ENCODE data around the gene IL37. TPM values are rescaled to one million over a fixed set of nuclear protein-coding genes. Genes with fewer than 3 reads are reported as not detected.

Gene IL37
- total RNA-seq, 2 donors from 2014 or later: not detected

DNA sequence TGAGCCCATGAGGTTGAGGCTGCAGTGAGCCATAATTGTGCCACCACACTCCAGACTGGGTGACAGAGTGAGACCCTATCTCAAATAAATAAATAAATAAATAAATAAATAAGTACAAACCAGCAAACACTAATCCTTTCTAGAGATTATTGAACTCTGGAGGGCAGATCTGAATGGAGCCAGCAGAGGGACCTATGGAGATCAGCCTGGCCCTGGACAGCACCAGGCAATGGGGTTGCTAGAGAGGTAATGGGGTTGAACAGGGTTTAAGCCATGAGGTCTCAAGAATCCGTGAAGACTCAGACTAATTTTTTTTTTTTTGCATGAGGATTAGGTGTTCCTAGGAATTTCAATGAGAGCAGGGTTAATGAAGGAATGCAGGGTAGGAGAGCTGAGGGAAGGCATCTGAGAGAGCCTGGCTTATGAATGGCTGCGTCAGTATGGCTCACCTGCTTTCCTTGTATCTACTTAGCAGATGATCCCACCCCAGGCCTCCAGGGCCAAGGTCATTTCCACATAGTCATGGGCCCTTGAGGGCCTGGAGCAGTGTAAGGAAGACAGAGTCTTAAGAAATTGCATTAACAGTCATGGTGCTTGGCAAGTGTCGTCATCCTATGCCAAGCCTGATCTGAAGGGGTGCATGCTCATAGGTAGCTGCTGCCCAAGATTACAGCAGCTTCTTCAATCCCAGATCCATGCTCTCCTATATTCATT, 34.6 kb upstream of the IL37 start:
- no peaks in the 10 kb centered on the region for H3K36me3 ChIP-seq (ENCODE audit: control insufficient read depth, insufficient read depth, low read length)
- H3K27me3 ChIP-seq (ENCODE audit: control insufficient read depth, insufficient read depth, low read length, poor library complexity, severe bottlenecking): no peaks in the 10 kb centered on the region
- no peaks in the 10 kb centered on the region for H3K36me3 Mint-ChIP-seq (ENCODE audit: low read depth)
- H3K27ac ChIP-seq (ENCODE audit: low read depth, low read length): no peak overlapping the region
- TF ChIP-seq, protein P1, sequence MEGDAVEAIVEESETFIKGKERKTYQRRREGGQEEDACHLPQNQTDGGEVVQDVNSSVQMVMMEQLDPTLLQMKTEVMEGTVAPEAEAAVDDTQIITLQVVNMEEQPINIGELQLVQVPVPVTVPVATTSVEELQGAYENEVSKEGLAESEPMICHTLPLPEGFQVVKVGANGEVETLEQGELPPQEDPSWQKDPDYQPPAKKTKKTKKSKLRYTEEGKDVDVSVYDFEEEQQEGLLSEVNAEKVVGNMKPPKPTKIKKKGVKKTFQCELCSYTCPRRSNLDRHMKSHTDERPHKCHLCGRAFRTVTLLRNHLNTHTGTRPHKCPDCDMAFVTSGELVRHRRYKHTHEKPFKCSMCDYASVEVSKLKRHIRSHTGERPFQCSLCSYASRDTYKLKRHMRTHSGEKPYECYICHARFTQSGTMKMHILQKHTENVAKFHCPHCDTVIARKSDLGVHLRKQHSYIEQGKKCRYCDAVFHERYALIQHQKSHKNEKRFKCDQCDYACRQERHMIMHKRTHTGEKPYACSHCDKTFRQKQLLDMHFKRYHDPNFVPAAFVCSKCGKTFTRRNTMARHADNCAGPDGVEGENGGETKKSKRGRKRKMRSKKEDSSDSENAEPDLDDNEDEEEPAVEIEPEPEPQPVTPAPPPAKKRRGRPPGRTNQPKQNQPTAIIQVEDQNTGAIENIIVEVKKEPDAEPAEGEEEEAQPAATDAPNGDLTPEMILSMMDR (conservative IDR thresholded peaks at IDR 0.05): peak; percentile 54
- H3K9me3 ChIP-seq (ENCODE audit: control insufficient read depth, low read length): no peaks in the 10 kb centered on the region
- no peak for DNase-seq
- no peak overlapping the region for H3K27ac Mint-ChIP-seq
- peaks cover 13% of the 10 kb centered on the region for H3K4me1 Mint-ChIP-seq
- H3K9ac ChIP-seq (ENCODE audit: extremely low read depth, low read length, poor library complexity, severe bottlenecking): no peak overlapping the region
- H3K4me1 ChIP-seq (ENCODE audit: control insufficient read depth, insufficient read depth, low read length): no peaks in the 10 kb centered on the region
- WGBS, 2 experiments (ENCODE audit: insufficient coverage in 1 of 2, insufficient read length in 1 of 2): 93% methylated on average over 3 of the region's 3 CpGs
- H3K4me3 Mint-ChIP-seq: no peak overlapping the region
- no peaks in the 10 kb centered on the region for H3K9me3 Mint-ChIP-seq
- H3K27me3 Mint-ChIP-seq (ENCODE audit: insufficient read depth): peaks cover 3% of the 10 kb centered on the region
- no peak overlapping the region for H3K4me3 ChIP-seq (ENCODE audit: low read length)

- Mint-ChIP-seq H3K4me3 (no peak overlapping the region), H3K36me3 (ENCODE audit: low read depth) (no peaks in the 10 kb centered on the region), H3K9me3 (no peaks in the 10 kb centered on the region), H3K27ac (no peak overlapping the region), H3K4me1 (peaks cover 14% of the 10 kb centered on the region), H3K27me3 (ENCODE audit: insufficient read depth) (peaks cover 3% of the 10 kb centered on the region)
- Histone ChIP-seq H3K9me3 (ENCODE audit: control insufficient read depth, low read length) (no peaks in the 10 kb centered on the region), H3K36me3 (ENCODE audit: control insufficient read depth, insufficient read depth, low read length) (no peaks in the 10 kb centered on the region), H3K27me3 (ENCODE audit: control insufficient read depth, insufficient read depth, low read length, poor library complexity, severe bottlenecking) (no peaks in the 10 kb centered on the region), H3K9ac (ENCODE audit: extremely low read depth, low read length, poor library complexity, severe bottlenecking) (no peak overlapping the region), H3K4me3 (ENCODE audit: low read length) (no peak overlapping the region), H3K4me1 (ENCODE audit: control insufficient read depth, insufficient read depth, low read length) (no peaks in the 10 kb centered on the region), H3K27ac (ENCODE audit: low read depth, low read length) (no peak overlapping the region)
- TF ChIP-seq, protein P1 (conservative IDR thresholded peaks at IDR 0.05): no peak
- WGBS, 2 experiments (ENCODE audit: insufficient coverage in 1 of 2, insufficient read length in 1 of 2): 77 to 89% methylated on average over 3 to 4 of the region's 4 CpGs
- no peak for DNase-seq
Measured at GRCh38 chr2:112876971-112877361, 34.0 kb upstream of the IL37 start.

GRCh38 chr2:112877423-112877822, 33.5 kb upstream of the IL37 start:
- H3K9ac ChIP-seq (ENCODE audit: extremely low read depth, low read length, poor library complexity, severe bottlenecking): no peak overlapping the region
- H3K9me3 ChIP-seq (ENCODE audit: control insufficient read depth, low read length): no peaks in the 10 kb centered on the region
- H3K4me3 ChIP-seq (ENCODE audit: low read length): no peak overlapping the region
- TF ChIP-seq, protein P1 (conservative IDR thresholded peaks at IDR 0.05): no peak
- no peaks in the 10 kb centered on the region for H3K9me3 Mint-ChIP-seq
- H3K27me3 Mint-ChIP-seq (ENCODE audit: insufficient read depth): peaks cover 3% of the 10 kb centered on the region
- H3K4me1 ChIP-seq (ENCODE audit: control insufficient read depth, insufficient read depth, low read length): no peaks in the 10 kb centered on the region
- H3K4me3 Mint-ChIP-seq: no peak overlapping the region
- H3K27ac ChIP-seq (ENCODE audit: low read depth, low read length): no peak overlapping the region
- H3K4me1 Mint-ChIP-seq: peaks cover 14% of the 10 kb centered on the region
- no peak overlapping the region for H3K27ac Mint-ChIP-seq
- H3K36me3 ChIP-seq (ENCODE audit: control insufficient read depth, insufficient read depth, low read length): no peaks in the 10 kb centered on the region
- no peaks in the 10 kb centered on the region for H3K27me3 ChIP-seq (ENCODE audit: control insufficient read depth, insufficient read depth, low read length, poor library complexity, severe bottlenecking)
- DNase-seq: no peak
- H3K36me3 Mint-ChIP-seq (ENCODE audit: low read depth): no peaks in the 10 kb centered on the region
- WGBS, 2 experiments (ENCODE audit: insufficient coverage in 1 of 2, insufficient read length in 1 of 2): 95 to 96% methylated on average over 2 to 6 of the region's 6 CpGs
